ENCODE data around the gene AKT1S1.

DNA sequence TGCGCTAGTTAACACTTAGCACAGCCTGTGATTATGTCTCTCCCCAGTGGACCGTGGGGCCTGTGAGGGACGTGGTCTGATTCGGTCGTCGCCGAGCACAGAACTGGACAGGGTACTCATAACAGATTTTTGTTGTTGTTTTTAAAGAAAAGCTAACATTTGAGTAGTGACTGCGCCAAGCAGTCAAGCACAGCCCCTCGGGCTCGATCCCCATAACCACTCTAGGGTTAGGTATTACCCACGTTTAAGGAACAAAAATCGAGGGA, 27.0 kb downstream of the AKT1S1 start:
- TF ChIP-seq POLR2AphosphoS5 (IDR thresholded peaks at IDR 0.05; ENCODE audit: low read depth, low read length) (no peak), TAF1 (IDR thresholded peaks at IDR 0.05; ENCODE audit: borderline replicate concordance, insufficient read depth, low read length) (no peak), SIN3A (IDR thresholded peaks at IDR 0.05; ENCODE audit: borderline replicate concordance, insufficient read depth, low read length) (no peak)
- TF ChIP-seq, protein P1, sequence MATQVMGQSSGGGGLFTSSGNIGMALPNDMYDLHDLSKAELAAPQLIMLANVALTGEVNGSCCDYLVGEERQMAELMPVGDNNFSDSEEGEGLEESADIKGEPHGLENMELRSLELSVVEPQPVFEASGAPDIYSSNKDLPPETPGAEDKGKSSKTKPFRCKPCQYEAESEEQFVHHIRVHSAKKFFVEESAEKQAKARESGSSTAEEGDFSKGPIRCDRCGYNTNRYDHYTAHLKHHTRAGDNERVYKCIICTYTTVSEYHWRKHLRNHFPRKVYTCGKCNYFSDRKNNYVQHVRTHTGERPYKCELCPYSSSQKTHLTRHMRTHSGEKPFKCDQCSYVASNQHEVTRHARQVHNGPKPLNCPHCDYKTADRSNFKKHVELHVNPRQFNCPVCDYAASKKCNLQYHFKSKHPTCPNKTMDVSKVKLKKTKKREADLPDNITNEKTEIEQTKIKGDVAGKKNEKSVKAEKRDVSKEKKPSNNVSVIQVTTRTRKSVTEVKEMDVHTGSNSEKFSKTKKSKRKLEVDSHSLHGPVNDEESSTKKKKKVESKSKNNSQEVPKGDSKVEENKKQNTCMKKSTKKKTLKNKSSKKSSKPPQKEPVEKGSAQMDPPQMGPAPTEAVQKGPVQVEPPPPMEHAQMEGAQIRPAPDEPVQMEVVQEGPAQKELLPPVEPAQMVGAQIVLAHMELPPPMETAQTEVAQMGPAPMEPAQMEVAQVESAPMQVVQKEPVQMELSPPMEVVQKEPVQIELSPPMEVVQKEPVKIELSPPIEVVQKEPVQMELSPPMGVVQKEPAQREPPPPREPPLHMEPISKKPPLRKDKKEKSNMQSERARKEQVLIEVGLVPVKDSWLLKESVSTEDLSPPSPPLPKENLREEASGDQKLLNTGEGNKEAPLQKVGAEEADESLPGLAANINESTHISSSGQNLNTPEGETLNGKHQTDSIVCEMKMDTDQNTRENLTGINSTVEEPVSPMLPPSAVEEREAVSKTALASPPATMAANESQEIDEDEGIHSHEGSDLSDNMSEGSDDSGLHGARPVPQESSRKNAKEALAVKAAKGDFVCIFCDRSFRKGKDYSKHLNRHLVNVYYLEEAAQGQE (IDR thresholded peaks at IDR 0.05; ENCODE audit: insufficient read depth in 1 of 2, low read depth in 2 of 2, low read length in 2 of 2), result no peak

All from PFSK-1 (cell line).